GM19043 (cell line): ENCODE data around the gene RPUSD3.
A peak's percentile ranks its signal among the peaks of the same experiment; 100 is the strongest.

ENCODE experiments used
- ATAC-seq: cut with Tn5 transposase; IDR thresholded peaks from one replicate; pipeline ENCODE4 v1.9.1; 2021; ENCODE audit warnings: low read depth; ENCODE audit not compliant: unreplicated experiment

Gene RPUSD3

GRCh38 chr3:9808345-9809037 is 35.3 kb downstream of the RPUSD3 start:
- ATAC-seq, result no peak

GRCh38 chr3:9807981-9808344 is 35.8 kb downstream of the RPUSD3 start:
- ATAC-seq, result no peak

- ATAC-seq, result no peak
Observed at GRCh38 chr3:9806688-9807589, 36.9 kb downstream of the RPUSD3 start.

GRCh38 chr3:9806137-9806536 is 37.7 kb downstream of the RPUSD3 start:
- no peak for ATAC-seq

- no peak for ATAC-seq
Observed at GRCh38 chr3:9804996-9805395, 38.8 kb downstream of the RPUSD3 start.

GRCh38 chr3:9803494-9803893 is 40.3 kb downstream of the RPUSD3 start:
- ATAC-seq, result no peak

- ATAC-seq, result no peak
Observed at GRCh38 chr3:9800529-9800928, 43.3 kb downstream of the RPUSD3 start.

- no peak for ATAC-seq
Observed at GRCh38 chr3:9797196-9797945, 46.4 kb downstream of the RPUSD3 start.

GRCh38 chr3:9795207-9795606 is 48.6 kb downstream of the RPUSD3 start:
- no peak for ATAC-seq

GRCh38 chr3:9794400-9794799 is 49.4 kb downstream of the RPUSD3 start:
- ATAC-seq, result no peak

GRCh38 chr3:9793161-9793781 is 50.5 kb downstream of the RPUSD3 start:
- ATAC-seq, result no peak

- ATAC-seq, result peak; percentile 74
Observed at GRCh38 chr3:9792405-9793160, 51.2 kb downstream of the RPUSD3 start, which contains the start of the genes ARPC4 and TADA3. ARPC4 (plus strand) TSS chr3:9793082; CDS start chr3:9793122, 40 bp downstream. TADA3 (minus strand) TSS chr3:9792473; CDS start chr3:9791466, 1,007 bp downstream.

- ATAC-seq, result no peak
Observed at GRCh38 chr3:9791790-9792404, 51.9 kb downstream of the RPUSD3 start.

GRCh38 chr3:9791127-9791526 is 52.7 kb downstream of the RPUSD3 start:
- no peak for ATAC-seq
